NCI-H1048 (cell line): Measurements from ENCODE around the gene HSPB8.

Experiments
- DNase-seq: peaks from one replicate; lab custom pipeline; 2025; lab: John Stamatoyannopoulos, UW

The HSPB8 gene

DNA sequence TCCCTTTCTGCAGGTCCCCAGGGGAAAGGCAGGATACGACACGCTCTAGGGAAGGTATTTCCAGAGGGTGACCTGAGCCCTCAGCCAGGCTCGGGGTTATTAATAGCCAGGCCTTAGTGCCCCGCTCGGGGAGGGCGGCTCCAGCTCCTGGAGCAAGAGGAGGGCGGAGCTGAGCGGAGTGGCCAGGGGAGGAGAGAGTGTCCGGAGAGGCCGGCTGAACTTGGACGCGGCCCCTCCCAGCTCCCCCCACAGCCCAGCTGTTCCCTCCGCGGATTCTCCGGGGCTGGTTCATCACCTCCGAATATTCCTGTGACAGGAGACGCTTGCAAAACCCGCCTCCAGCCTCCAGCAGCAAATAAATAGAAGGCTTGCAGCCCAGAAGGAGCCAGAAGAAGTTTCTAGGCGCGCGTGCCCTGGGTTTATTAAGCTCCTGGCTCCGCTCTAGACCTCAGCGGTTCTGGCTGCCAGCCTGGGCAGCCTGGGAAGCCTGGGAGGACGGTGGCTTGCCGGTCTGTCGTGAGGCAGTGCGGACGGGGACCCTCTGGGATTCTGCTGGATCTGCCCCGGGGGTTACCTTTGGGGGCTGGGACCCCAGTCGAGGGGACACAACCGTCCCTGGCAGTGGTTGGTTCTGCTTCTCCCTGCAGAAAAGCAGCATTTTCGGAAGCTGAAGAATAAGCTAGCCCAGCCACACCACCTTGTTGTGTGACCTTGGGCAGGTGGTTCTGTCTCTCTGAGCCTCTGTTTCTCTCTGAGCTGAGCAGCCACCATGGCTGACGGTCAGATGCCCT lies at the start of gene HSPB8:
TSS of gene HSPB8 (plus strand) at position 388 of the 791 bp plus-strand sequence. CDS start at position 770, 382 bp downstream.
- DNase-seq: no peak

- no peak for DNase-seq
Observed at GRCh38 chr12:119129827-119130434, 48.8 kb upstream of the HSPB8 start.

GRCh38 chr12:119130523-119130922 lies 48.2 kb upstream of the HSPB8 start:
- DNase-seq: no peak

- DNase-seq: no peak
Observed at GRCh38 chr12:119134284-119135072, 44.3 kb upstream of the HSPB8 start.

DNA sequence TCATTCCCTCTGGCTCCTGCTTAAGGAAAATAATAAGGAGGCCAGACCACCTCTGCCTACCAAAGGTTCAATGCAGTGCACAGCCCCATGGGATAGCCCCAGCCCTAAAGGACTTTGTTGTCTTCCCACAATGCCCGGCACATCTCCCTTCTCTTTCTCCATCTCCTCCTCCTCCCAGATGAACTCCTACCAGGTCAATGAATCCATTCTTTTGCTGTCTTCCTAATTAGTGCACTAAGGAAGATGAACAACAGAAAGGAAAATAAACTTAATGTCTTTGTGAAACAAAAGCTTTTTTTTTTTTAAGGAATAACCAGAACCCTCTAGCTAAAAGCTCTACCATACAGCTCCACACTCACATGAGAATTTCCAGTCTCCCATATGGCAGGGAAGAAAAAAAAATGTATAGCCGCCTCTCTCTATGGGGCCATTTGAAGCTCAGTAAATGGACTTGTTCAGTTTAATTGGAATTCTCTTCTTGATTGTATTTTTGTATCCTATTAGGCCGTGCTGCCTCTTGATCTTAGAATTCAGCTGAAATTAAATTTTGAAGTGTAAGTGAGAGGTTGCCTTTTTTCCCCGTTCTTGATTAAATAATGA lies 41.8 kb upstream of the HSPB8 start:
- no peak for DNase-seq

- DNase-seq: no peak
Observed at GRCh38 chr12:119139448-119139847, 39.3 kb upstream of the HSPB8 start.

DNA sequence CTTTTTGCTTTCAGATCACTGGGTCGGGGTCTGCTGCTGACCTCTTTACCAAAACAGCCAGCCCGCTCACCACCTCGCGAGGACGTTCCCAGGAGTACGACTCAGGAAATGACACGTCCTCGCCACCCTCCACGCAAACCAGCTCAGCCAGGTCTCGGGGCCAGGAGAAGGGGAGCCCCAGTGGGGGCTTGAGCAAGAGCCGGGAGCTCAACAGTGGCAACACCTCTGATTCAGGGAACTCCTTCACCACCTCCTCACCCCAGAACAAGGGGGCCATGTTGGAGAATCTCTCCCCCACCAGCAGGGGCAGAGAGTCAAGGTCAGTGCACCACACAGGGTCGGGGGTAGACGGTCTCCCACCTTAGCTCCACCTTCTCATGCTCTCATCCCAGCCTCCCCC lies 33.4 kb upstream of the HSPB8 start:
- DNase-seq: no peak

GRCh38 chr12:119147847-119148448 lies 30.8 kb upstream of the HSPB8 start:
- no peak for DNase-seq

GRCh38 chr12:119149270-119149669 lies 29.5 kb upstream of the HSPB8 start:
- no peak for DNase-seq

DNA sequence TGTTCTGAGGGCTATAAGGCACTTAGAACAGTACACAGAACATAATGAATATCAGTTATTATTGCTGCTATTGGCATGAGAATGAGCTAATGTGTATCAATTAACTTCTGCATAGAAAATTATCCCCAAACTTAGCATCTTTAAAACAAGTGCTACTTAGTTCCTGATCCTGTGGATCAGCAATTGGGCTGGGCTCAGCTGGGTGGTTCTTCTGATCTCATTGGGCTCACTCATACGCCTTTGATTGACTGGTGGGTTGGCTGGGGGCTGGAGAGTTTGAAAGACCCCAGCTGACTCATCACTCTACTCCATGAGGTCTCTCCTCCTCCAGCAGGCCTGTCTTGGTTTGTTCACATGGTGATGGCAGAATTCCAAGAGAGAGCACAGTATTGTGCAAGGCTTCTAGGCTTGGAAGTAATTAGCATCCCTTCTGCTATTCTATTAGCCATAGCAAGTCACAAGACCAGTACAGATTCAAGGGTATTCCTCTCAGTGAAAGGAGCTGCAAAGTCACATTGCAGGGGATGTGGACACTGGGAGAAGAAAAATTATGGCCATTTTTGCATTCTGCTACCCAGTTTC lies 27.2 kb upstream of the HSPB8 start:
- no peak for DNase-seq

- no peak for DNase-seq
Observed at GRCh38 chr12:119153477-119154434, 25.0 kb upstream of the HSPB8 start.

DNA sequence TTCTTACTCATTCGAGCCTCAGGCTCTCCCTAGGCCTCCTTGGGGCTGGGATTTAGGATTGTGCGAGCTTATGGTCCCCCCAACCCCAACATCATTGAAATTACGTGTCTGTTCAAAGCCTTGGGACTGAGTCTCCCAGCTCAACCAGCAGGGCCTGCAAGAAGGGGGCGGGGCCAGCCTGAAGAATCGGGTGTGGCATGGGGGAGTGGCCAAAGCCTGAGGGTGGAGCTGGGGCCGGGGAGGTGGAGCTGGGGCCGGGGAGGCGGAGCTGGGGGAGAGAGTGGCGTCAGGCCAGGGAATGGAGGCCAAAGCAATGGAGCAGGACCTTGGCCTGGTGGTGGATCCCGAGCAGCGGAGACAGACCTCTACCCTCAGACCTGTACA lies 24.3 kb upstream of the HSPB8 start:
- no peak for DNase-seq

GRCh38 chr12:119156401-119157044 lies 22.2 kb upstream of the HSPB8 start:
- no peak for DNase-seq

DNA sequence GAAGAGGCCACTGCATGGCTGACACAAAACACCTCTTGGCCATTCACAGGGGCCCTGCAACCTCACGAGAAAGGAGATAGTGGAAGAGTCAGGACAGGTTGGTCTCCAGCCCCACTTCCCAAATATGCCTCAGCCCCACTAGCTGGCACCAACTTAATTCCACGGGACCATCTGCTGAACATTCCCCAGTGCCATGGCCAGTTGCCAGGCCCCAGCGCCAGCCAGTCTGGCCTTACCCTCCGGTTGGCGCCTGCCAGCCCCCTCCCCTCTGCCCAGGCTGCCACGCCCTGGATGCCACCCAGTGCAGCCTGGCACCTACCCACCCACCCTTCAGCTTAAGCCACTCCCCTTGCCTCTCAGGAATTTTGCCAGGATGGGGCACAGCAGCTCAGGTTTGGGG lies 21.2 kb upstream of the HSPB8 start:
- DNase-seq: no peak

DNA sequence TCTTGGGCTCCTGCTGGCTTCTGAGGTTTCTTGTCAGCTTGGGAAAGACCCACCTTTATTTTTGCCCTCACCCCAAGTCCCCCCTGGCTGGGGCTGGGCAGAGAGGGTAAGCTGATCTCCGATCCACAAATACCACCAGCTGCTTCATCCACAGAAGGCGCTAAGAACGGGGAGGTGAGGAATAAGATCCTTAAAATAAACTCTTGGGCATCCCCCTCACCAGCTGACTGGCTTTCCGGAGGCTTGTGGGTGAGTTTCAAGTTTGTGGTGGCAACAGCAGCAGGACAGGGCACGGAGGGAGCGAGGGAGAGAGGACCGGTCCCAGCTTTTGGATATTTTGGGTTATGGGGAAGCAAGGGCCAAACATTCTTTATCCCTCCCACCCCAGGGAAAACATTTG lies 20.8 kb upstream of the HSPB8 start:
- no peak for DNase-seq

DNA sequence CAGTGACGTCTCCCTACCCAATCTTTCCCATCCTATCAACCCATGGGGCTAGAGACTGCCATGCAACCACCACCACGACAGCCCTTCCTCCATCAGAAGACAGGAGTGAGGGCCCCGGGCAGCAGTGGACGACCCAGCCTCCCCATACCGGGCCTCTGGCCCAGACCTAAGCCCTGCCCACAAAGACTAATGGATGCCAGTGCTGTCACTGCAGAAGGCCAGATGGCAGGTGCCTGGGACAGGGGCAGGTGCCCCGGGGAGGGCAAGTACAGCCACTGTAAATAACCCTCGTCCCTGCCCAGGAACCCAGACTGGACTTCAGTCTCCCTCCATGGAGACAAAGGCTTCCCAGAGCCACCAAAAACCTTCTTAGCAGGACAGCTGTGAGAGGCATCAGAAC lies 20.3 kb upstream of the HSPB8 start:
- DNase-seq: no peak

DNA sequence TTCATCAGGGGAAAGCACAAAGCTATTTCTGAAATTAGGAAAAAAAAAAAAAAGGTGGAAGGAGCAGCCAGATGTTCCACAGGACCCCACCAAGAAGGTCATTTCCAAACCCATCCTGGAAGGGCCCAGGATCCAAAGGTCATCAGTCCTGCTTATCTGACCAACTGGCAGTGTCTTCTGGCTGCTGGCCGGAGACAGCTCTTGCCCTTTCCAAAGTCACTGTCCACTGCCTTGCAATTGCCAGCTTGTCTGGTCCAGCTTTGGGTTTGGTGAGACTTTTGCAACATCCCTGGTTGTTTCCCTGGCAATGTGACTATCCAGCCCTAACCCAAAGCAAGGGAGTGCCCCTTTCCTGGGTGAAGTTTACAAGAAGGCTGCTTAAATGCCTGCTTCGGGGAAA lies 18.9 kb upstream of the HSPB8 start:
- DNase-seq: no peak

DNA sequence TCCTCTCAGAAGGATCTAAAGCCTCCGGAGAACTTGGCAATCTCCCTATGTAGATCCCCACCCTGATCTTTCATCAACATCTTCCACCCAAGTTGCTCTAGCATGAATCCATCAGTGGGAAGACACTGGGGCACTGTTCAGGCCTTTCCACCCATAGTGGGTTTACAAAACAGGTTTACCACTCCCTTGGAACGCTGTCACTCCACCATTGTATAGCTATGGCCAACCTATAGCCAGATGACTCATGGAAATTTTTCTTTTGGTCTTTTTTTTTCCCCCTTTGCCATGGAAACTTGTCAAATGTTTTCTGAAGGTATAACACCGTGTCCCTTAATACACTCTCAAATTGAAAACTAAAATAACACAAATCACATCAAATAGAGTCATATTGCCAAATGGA lies 10.8 kb upstream of the HSPB8 start:
- DNase-seq: no peak

GRCh38 chr12:119168721-119169120 lies 10.0 kb upstream of the HSPB8 start:
- no peak for DNase-seq

GRCh38 chr12:119169150-119169549 lies 9.6 kb upstream of the HSPB8 start:
- no peak for DNase-seq
